HepG2 (cell line): ENCODE results near the gene GRAP. TPM values are rescaled to one million over a fixed set of nuclear protein-coding genes. Genes with fewer than 3 reads are reported as not detected.

ENCODE experiments used
- FIP1L1 ChIP-seq: fragments of 200-400 bp; formaldehyde crosslinking; IDR thresholded peaks from 2 replicates; pipeline ENCODE4 v1.6.1; 2018; ENCODE audit warnings: low read depth, mild to moderate bottlenecking, low read length, moderate library complexity, borderline replicate concordance; ENCODE audit not compliant: insufficient read depth
- MBNL3 ChIP-seq: fragments of 250-450 bp; sonication (Bioruptor Pico); conservative IDR thresholded peaks from 2 replicates; pipeline ENCODE4 v1.8.0; 2022; ENCODE audit warnings: mild to moderate bottlenecking, inconsistent platforms
- MIER3 ChIP-seq: IDR thresholded peaks from 2 replicates; pipeline ENCODE4 v1.6.1; 2016; ENCODE audit warnings: missing compliant biosample characterization, borderline replicate concordance
- NPAS2 ChIP-seq: sonication (generic); formaldehyde crosslinking; IDR thresholded peaks from 2 replicates; pipeline ENCODE4 v1.8.0; 2022; ENCODE audit warnings: mild to moderate bottlenecking, missing genetic modification reagents, borderline replicate concordance
- ONECUT2 ChIP-seq: sonication (generic); formaldehyde crosslinking; IDR thresholded peaks from 2 replicates; pipeline ENCODE4 v1.4.0; 2020; ENCODE audit warnings: missing genetic modification reagents
- RARG ChIP-seq: sonication (generic); formaldehyde crosslinking; IDR thresholded peaks from 2 replicates; pipeline ENCODE4 v1.4.0; 2020; ENCODE audit warnings: low read depth, mild to moderate bottlenecking, missing genetic modification reagents
- SOX13 ChIP-seq, 3 experiments: fragments of 450-650 bp in 1 of 3; sonication (generic) in 1 of 3; formaldehyde crosslinking in 1 of 3; IDR thresholded peaks in 2 of 3; conservative IDR thresholded peaks in 1 of 3; 2 replicates each; pipeline versions ENCODE4 v1.5.0 to v1.6.1; 2016 to 2020; ENCODE audit warnings: antibody characterized with exemption in 1 of 3, mild to moderate bottlenecking in 1 of 3, missing compliant biosample characterization in 1 of 3, missing genetic modification reagents in 1 of 3, moderate library complexity in 1 of 3
- ZFP36 ChIP-seq: fragments of 150-350 bp; IDR thresholded peaks from 2 replicates; pipeline ENCODE4 v1.6.1; 2018; ENCODE audit warnings: borderline replicate concordance, low read length, low read depth; ENCODE audit not compliant: partially characterized antibody
- ZFP36L2 ChIP-seq: sonication (generic); formaldehyde crosslinking; IDR thresholded peaks from 2 replicates; pipeline ENCODE4 v1.4.0; 2020; ENCODE audit warnings: missing genetic modification reagents
- ZNF20 ChIP-seq: sonication (generic); formaldehyde crosslinking; IDR thresholded peaks from 2 replicates; pipeline ENCODE4 v1.4.0; 2020; ENCODE audit warnings: mild to moderate bottlenecking, moderate library complexity, missing genetic modification reagents
- ZNF235 ChIP-seq: sonication (generic); formaldehyde crosslinking; IDR thresholded peaks from 2 replicates; pipeline ENCODE4 v1.8.1; 2023; ENCODE audit warnings: mild to moderate bottlenecking, missing genetic modification reagents, borderline replicate concordance
- ZNF83 ChIP-seq: sonication (generic); formaldehyde crosslinking; IDR thresholded peaks from 2 replicates; pipeline ENCODE4 v1.4.0; 2020; ENCODE audit warnings: missing genetic modification reagents, mild to moderate bottlenecking, borderline replicate concordance
- polyA plus RNA-seq, 8 experiments: library from polyadenylated mRNA; depleted of rRNA in 3 of 8; stranded (reverse) in 7 of 8; unstranded in 1 of 8; fragments of >200 nt; fragmentation: Illumina TruSeq in 4 of 8; extraction: Trizol in 4 of 8; gene quantifications; 2 replicates each; pipeline versions ENCODE4 v1.2.1 to v1.2.3, GENCODE V29; 2011 to 2016; ENCODE audit warnings: low read depth in 4 of 8, missing spikeins in 1 of 8, mixed read lengths in 1 of 8; ENCODE audit not compliant: insufficient read depth in 1 of 8
- total RNA-seq, 5 experiments: library from RNA; depleted of rRNA; stranded (reverse); fragments of >200 nt; fragmentation: Illumina TruSeq; extraction: Trizol; gene quantifications; 2 replicates each; pipeline ENCODE4 v1.2.3, GENCODE V29; 2016; ENCODE audit warnings: low read depth in 1 of 5
- TF ChIP-seq, protein P1 (sequence below): sonication (generic); formaldehyde crosslinking; IDR thresholded peaks from 2 replicates; pipeline ENCODE4 v1.4.0; 2020; ENCODE audit warnings: missing genetic modification reagents, borderline replicate concordance
- TF ChIP-seq, protein P2 (sequence below): sonication (generic); formaldehyde crosslinking; conservative IDR thresholded peaks from 2 replicates; pipeline ENCODE4 v1.8.1; 2023; ENCODE audit warnings: missing genetic modification reagents
- TF ChIP-seq, protein P3 (sequence below): sonication (generic); formaldehyde crosslinking; IDR thresholded peaks from 2 replicates; pipeline ENCODE4 v1.4.0; 2020; ENCODE audit warnings: low read depth, missing genetic modification reagents
- TF ChIP-seq, protein P4 (sequence below): sonication (generic); formaldehyde crosslinking; IDR thresholded peaks from 2 replicates; pipeline ENCODE4 v1.4.0; 2020; ENCODE audit warnings: missing genetic modification reagents; ENCODE audit errors: not compliant biosample characterization
- TF ChIP-seq, protein P5 (sequence below): sonication (generic); formaldehyde crosslinking; IDR thresholded peaks from 2 replicates; pipeline ENCODE4 v1.5.1; 2020; ENCODE audit warnings: mild to moderate bottlenecking, missing genetic modification reagents, moderate library complexity

The GRAP gene
- total and polyA plus RNA-seq, 2 of the 13 experiments (the other 11 are each of a cell fraction or from before 2014, with no cell fraction given): 0.77 to 1.7 TPM

DNA sequence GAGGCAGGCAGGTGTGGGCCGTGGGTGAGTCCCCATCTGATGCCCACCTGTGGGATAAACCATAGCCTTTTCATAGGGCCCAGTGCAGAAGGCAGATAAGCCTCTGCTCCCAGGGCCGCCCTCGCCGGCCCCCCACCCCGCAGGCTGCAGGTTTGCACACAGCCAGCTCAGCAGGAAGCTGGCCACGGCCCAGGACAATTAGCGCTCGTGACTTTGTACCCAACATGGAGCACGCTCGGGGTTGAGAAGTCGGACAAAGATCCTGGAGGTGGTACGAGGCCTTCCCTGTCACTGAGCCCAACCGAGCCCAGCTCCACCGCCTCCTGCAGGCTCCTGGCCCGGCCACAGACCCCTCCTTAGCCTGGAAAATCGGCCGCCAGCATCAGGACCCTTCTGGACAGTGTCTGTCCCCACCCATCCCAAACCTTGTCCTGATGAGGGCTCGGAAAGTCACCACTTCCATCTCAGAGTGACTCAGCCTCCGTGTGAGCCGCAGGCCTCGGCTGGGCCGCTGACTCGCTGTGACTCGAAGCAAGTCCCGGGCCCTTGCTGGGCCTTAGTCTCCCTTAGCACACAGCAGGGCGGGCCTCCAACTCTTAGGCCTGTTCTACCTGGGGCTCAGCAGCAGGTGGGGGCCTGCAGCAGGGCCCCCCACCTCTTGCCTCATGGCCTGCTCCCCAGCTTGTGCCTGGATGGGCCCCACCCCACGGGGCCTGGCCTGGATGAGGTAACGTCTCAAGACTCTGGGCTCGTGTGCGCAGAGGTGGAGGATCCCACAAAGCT is 64.9 kb downstream of the GRAP start (continued):
- TF ChIP-seq FIP1L1 (no peak), ZFP36L2 (CRISPR knock-in tag) (no peak), ZNF235 (CRISPR knock-in tag) (no peak), MIER3 (CRISPR knock-in tag) (no peak), ZNF83 (no peak), MBNL3 (no peak), RARG (no peak), ONECUT2 (CRISPR knock-in tag) (no peak), ZNF20 (no peak), SOX13 (IDR thresholded peaks at IDR 0.05) (no peak), SOX13 (CRISPR knock-in tag; conservative IDR thresholded peaks at IDR 0.05 in 1 of 2, IDR thresholded peaks at IDR 0.05 in 1 of 2) (peak in 1 of 2 experiments; percentile 70; a peak in 1 of 4 replicates), ZFP36 (no peak), NPAS2 (CRISPR knock-in tag) (no peak)
- TF ChIP-seq, protein P1, sequence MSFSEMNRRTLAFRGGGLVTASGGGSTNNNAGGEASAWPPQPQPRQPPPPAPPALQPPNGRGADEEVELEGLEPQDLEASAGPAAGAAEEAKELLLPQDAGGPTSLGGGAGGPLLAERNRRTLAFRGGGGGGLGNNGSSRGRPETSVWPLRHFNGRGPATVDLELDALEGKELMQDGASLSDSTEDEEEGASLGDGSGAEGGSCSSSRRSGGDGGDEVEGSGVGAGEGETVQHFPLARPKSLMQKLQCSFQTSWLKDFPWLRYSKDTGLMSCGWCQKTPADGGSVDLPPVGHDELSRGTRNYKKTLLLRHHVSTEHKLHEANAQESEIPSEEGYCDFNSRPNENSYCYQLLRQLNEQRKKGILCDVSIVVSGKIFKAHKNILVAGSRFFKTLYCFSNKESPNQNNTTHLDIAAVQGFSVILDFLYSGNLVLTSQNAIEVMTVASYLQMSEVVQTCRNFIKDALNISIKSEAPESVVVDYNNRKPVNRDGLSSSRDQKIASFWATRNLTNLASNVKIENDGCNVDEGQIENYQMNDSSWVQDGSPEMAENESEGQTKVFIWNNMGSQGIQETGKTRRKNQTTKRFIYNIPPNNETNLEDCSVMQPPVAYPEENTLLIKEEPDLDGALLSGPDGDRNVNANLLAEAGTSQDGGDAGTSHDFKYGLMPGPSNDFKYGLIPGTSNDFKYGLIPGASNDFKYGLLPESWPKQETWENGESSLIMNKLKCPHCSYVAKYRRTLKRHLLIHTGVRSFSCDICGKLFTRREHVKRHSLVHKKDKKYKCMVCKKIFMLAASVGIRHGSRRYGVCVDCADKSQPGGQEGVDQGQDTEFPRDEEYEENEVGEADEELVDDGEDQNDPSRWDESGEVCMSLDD (CRISPR knock-in tag): no peak
- TF ChIP-seq, protein P2, sequence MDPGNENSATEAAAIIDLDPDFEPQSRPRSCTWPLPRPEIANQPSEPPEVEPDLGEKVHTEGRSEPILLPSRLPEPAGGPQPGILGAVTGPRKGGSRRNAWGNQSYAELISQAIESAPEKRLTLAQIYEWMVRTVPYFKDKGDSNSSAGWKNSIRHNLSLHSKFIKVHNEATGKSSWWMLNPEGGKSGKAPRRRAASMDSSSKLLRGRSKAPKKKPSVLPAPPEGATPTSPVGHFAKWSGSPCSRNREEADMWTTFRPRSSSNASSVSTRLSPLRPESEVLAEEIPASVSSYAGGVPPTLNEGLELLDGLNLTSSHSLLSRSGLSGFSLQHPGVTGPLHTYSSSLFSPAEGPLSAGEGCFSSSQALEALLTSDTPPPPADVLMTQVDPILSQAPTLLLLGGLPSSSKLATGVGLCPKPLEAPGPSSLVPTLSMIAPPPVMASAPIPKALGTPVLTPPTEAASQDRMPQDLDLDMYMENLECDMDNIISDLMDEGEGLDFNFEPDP (CRISPR knock-in tag): 0 out of 2 replicates have a peak, but pooled peaks have one; percentile 48
- TF ChIP-seq, protein P3, sequence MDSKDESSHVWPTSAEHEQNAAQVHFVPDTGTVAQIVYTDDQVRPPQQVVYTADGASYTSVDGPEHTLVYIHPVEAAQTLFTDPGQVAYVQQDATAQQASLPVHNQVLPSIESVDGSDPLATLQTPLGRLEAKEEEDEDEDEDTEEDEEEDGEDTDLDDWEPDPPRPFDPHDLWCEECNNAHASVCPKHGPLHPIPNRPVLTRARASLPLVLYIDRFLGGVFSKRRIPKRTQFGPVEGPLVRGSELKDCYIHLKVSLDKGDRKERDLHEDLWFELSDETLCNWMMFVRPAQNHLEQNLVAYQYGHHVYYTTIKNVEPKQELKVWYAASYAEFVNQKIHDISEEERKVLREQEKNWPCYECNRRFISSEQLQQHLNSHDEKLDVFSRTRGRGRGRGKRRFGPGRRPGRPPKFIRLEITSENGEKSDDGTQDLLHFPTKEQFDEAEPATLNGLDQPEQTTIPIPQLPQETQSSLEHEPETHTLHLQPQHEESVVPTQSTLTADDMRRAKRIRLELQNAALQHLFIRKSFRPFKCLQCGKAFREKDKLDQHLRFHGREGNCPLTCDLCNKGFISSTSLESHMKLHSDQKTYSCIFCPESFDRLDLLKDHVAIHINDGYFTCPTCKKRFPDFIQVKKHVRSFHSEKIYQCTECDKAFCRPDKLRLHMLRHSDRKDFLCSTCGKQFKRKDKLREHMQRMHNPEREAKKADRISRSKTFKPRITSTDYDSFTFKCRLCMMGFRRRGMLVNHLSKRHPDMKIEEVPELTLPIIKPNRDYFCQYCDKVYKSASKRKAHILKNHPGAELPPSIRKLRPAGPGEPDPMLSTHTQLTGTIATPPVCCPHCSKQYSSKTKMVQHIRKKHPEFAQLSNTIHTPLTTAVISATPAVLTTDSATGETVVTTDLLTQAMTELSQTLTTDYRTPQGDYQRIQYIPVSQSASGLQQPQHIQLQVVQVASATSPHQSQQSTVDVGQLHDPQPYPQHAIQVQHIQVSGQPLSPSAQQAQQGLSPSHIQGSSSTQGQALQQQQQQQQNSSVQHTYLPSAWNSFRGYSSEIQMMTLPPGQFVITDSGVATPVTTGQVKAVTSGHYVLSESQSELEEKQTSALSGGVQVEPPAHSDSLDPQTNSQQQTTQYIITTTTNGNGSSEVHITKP: no peak
- TF ChIP-seq, protein P4, sequence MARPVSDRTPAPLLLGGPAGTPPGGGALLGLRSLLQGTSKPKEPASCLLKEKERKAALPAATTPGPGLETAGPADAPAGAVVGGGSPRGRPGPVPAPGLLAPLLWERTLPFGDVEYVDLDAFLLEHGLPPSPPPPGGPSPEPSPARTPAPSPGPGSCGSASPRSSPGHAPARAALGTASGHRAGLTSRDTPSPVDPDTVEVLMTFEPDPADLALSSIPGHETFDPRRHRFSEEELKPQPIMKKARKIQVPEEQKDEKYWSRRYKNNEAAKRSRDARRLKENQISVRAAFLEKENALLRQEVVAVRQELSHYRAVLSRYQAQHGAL: no peak
- TF ChIP-seq, protein P5, sequence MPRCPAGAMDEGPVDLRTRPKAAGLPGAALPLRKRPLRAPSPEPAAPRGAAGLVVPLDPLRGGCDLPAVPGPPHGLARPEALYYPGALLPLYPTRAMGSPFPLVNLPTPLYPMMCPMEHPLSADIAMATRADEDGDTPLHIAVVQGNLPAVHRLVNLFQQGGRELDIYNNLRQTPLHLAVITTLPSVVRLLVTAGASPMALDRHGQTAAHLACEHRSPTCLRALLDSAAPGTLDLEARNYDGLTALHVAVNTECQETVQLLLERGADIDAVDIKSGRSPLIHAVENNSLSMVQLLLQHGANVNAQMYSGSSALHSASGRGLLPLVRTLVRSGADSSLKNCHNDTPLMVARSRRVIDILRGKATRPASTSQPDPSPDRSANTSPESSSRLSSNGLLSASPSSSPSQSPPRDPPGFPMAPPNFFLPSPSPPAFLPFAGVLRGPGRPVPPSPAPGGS: peak; percentile 82; the same call in 1 of the 2 replicates
